Activated CD8-positive, alpha-beta memory T cell treated with anti-CD3 and anti-CD28 coated beads, Interleukin-2, amount 50 U/mL, for 1 hour (primary cell): ENCODE data around the gene PLEKHO2.

ENCODE experiments used
- DNase-seq: peaks from one replicate; pipeline ENCODE4 v3.0.0-alpha.2; 2020; ENCODE audit errors: extremely low read depth

The PLEKHO2 gene

DNA sequence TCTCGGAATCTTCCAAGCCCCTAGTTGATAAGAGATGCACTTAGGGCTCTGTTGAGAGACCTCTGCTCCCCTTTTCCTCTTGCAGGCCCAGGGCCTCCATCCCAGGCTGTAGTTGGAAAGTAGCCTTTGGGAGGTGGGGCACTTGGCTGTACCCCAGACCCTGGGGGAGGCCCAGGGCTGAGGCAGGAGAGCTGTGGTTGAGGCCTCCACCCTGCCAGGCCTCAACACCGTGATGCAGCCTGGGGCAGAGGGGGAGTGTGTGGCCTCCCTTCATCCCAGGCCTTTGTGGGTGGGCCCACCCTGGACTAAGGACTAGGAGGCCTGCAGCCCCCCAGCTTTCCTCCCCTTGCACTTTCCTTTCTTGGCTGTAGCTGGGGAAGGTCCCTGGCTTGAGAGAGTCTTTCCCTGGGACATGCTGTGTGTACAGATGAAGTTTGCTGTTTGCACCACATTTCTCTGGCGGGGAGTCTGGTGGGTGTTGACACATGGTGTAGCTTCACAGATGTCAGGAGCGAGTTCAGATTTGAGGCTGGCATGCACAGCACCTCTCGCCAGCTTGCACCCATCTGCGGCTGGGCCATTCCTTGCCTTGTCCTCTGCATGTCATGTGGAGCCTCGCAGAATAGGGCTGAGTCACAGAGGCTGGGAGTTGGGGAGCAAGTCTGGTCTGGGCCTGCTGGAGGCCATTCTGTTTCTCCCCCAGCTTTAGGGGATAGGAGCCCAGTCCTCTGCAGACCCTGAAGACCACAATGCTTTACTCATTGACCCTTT is 13.7 kb downstream of the PLEKHO2 start:
- no peak for DNase-seq

DNA sequence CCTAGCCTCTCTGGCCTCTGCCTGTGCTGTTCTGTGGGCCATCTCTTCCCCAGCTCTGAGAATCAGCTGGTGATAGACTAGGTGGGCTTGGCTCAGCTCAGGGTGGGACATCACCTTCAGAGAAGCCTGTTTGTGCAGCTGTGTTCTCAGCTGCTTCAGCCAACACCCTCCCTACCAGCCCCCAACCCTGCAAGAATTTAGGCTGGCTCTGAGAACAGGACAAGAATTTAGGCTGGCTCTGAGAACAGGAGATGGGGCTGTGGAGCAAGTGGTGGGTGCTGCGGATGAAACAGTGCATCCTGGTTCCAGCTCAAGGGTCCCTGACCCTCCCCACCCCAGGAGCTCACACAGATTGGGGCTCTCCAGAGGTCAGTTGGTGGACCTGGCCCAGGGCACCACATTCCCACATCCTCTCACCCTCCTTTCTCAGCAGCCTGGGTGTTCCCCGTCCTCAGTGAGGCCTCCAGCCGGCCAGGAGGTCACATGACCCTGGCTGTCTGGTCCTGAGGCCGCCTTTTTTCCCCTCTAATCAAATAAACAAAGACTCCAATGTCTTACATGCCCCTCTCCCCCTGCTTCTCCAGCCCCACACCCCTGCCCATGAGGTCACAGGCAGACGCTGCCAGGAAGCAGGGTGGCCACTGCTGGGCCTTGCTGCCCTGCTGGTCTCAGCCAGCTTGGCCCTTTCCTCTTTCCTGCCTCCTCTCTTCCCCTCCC is 14.9 kb downstream of the PLEKHO2 start:
- DNase-seq, result no peak

GRCh38 chr15:64857421-64857820 is 15.7 kb downstream of the PLEKHO2 start:
- no peak for DNase-seq

DNA sequence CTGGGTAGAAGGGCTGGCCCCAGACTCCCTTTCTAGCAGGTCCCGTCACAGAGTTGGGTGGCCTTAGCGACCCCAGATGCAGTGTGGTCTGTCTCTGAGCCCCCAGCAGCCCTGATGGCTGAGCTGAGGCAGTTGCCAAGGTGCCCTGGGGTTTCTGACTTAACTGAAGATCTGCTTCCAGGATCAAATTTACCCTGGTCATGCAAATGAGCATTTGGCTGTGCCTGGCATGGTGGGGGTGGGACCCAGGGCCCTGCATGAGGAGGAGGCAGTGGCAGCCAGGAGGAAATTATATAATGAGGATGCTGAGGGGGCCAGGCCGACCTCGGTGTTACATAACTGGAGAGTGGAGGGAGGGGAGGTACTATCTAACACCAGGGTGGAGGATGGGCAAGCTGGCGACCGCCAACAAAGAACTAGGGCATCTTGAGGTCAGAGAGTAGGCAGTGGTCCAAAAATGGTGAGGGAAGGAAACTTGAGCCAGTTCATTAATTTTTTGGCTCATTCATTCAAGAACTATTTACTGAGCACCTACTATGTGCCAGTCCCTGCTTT is 16.4 kb downstream of the PLEKHO2 start:
- DNase-seq, result no peak

- DNase-seq, result no peak
Observed at GRCh38 chr15:64859226-64859625, 17.5 kb downstream of the PLEKHO2 start.

DNA sequence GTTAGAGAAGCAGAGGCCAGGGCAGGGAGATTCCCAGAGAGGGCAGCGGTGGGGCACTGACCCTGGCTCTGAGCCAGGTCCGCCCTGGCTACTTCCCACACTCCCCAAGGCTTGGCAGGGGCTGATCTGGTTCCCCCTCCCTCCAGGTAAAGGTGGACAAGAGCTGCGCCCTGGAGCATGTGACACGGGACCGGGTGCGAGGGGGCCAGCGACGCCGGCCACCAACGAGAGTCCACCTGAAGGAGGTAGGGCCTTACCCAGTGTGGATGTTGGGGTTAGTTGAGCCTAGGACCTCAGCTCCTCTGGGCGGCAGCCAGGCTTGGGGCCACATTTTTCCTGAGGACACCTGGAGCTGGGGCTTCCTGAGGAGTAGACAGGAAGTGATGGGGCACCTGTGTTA is 19.6 kb downstream of the PLEKHO2 start:
- DNase-seq, result no peak

- DNase-seq, result no peak
Observed at GRCh38 chr15:64861960-64862359, 20.2 kb downstream of the PLEKHO2 start.

DNA sequence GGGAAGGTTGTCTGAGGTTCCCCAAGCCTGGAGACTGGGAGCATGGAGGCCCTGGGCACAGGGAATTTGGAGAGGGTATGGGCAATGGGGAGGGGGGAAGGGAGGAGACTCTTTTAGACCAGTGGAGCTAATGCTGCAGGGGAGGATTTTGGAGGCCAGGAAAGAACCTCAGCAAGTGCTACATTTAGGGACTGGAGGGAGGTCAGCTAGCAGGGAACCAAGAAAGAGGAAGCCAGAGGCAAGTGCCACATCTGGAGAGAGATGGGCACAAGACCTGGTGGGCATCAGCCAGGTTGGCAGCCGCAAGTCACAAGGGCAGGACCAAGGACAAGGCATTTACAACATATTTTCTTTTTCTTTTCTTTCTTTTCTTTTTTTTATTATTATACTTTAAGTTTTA is 20.7 kb downstream of the PLEKHO2 start:
- no peak for DNase-seq

- DNase-seq, result no peak
Observed at GRCh38 chr15:64864068-64864467, 22.4 kb downstream of the PLEKHO2 start.

GRCh38 chr15:64865126-64865997 is 23.6 kb downstream of the PLEKHO2 start:
- no peak for DNase-seq

- no peak for DNase-seq
Observed at GRCh38 chr15:64865998-64866520, 24.3 kb downstream of the PLEKHO2 start.

GRCh38 chr15:64869501-64869900 is 27.8 kb downstream of the PLEKHO2 start:
- DNase-seq, result no peak

DNA sequence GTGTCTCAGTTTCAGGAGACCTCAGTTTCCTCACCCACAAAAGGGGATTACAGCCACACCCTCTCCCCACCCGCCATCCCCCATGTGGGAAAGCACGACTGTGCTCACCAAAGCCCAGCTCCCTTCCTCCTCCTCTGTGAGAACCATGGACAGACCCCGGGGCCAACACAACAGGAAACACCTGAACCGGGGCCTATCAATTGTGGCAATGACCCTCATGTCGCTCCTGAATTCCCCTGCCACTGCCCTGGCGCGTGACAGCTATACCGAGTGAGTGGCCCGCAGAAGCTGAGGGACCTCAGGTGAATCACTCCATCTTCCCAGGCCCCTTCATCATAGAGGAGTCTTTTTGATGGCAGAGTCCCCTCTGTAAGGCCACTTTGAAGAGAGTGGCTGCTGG is 28.6 kb downstream of the PLEKHO2 start:
- no peak for DNase-seq

DNA sequence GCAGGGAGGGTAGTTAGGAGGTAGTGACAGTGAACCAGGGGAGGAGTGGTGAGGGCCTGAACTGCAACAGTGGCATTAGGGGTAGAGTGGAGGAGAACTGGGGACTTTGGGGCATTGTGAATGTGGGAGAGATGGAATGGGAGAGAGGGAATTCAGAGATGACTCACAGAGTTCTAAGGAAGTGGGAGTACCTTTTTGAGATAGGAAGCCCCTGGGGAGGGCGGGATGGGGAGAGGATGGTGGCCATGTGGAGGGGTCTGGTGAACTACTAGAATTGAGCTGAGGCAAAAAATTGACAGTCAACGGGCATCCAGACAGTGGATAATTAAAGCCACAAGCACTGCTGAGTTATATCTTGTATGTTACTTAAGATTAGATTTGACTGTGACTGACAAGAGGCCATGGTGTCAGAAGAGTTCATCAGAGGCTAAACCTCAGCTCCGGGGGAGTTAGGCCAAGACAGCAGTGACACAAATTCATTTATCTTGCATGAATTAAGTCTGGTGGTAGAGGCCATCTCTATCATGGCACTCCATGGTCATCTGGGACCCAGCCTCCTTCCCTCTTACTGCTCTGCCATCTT is 34.0 kb downstream of the PLEKHO2 start:
- no peak for DNase-seq

DNA sequence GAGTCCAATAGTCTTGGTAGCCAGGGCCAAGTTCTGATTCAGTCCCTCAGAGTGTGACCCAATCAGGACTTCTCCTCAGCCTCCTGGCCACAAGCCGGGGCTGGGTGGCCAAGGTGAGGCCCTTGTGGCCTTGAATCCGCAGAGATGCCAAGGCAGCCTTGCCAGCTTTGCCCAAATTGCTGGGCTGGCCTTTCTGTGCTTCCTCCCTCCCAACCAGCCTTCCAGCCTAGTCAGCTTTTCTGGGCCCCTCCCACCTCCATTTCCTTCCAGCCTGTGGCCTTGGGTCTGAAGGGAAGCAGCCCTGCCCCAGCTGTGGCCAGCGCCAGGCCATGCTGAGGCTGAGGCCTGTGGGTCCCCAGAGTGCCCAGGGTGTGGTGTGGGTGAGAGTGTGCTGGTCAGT is 35.7 kb downstream of the PLEKHO2 start:
- DNase-seq, result no peak

- DNase-seq, result no peak
Observed at GRCh38 chr15:64878705-64879104, 37.0 kb downstream of the PLEKHO2 start.

DNA sequence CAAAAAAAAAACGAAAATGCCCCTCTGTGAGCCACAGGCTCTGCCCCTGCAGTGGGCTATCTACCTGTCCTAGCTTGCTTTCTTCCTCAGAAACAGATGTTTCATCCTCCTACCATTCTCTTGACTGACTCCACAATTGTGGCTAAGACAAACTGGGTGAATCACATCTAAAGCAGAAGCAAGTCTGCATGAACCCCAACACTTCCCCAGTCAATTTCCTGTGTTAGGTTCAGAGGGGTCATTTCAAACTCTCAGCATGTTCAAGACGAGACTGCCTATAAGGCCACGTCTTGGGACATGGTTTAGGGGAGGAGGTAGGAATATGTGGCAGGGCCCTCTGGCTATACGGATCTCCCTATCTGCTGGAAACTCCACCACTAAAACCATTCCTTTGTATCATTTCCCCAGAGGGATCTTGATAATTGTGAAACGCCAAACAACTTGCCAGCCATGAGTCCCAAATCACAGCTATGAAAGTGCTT is 41.4 kb downstream of the PLEKHO2 start:
- DNase-seq, result no peak

DNA sequence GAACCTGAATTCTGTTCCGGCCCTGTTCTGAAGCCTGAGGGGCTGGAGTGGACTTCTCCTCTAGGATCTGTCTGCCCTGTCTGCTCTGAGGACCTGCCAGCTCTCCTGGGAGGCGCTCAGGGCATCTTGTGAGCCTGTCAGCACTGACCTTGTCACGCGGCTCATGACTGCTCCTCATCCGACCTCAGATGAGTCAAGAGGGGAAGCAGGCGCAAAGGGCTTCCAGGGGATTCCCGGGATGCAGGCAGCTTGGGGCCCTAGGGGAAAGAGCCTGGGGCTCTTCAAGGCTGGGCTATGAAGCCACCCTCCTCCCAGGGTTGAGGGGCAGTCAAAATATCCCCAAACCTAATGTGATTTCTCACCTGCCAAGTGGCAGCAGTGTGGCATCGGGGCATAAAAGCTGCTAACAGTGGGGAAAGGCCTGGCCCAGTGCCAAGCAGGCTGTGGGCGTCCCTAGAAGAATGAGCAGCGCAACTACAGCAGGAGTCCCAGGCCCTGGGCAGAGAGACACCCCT is 42.3 kb downstream of the PLEKHO2 start:
- no peak for DNase-seq

- no peak for DNase-seq
Observed at GRCh38 chr15:64884679-64885078, 43.0 kb downstream of the PLEKHO2 start.

DNA sequence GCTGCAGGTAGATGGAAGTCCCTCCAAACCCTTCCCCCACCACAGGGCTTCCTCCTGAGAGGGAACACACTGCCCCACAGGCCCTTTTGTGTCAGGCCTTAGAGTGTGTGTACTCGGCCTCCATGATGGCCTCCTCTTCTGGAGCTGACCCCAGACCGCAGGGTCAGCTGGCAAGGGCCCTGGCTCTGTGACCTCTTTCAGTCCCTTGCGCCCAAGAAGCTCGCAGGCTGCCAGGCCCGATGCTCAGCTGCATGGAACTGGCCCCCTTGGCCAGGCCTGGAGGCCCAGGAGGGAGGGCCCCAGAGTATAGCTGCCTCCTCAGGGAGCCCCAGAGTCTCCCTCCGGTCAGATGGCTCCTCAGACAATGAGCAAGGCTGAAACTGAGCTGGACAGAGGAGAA is 46.6 kb downstream of the PLEKHO2 start:
- no peak for DNase-seq

- no peak for DNase-seq
Observed at GRCh38 chr15:64891561-64891960, 49.8 kb downstream of the PLEKHO2 start.
